MV-4-11 (cell line): ENCODE data around the gene GNG5.
"Not testable (repeated sequence)": the region's sequence is repeated elsewhere in the genome, so short reads cannot be mapped to it uniquely, and the experiment has no call there.

ENCODE experiments used
- DNase-seq: peaks from one replicate; lab custom pipeline; 2025; lab: John Stamatoyannopoulos, UW

Gene GNG5

DNA sequence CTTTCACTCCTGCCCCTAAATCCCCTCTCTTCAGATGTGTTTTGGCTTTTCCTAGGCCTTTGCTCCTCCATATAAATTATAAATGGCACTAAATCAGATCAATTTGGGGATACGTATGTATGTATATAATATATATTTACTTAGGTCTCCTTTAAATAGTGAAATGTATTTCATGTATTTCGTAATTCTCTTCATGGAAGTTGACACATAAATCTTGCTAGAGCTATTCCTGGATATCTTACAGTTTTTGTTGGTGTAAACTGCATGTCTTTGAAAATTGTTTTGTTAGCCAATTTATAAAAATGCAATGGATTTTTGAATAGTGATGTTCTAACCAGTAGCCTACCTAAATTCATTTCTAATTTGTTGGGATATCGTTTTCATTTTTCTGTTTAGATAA, 18.3 kb downstream of the GNG5 start:
- peak; percentile 50 for DNase-seq

DNA sequence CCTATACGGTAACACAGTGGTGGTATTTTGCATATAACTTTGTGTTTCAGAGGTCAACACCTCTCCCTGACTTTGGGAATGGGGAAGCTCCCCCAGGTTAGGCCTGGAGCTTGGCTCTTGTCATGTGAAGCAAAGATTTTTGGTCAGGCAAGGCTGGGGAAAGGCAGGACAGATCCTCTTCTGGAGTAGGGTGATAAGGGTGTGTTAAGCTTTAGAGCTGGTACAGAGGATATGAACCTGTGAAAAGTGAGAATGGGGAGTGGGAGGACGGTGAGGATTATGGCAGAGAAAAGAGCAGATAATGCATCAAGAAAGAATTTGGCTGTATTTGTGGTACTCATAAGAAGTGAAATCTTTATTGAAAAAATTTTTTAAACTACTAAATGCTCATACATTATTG, 25.1 kb downstream of the GNG5 start:
- DNase-seq: no peak

DNA sequence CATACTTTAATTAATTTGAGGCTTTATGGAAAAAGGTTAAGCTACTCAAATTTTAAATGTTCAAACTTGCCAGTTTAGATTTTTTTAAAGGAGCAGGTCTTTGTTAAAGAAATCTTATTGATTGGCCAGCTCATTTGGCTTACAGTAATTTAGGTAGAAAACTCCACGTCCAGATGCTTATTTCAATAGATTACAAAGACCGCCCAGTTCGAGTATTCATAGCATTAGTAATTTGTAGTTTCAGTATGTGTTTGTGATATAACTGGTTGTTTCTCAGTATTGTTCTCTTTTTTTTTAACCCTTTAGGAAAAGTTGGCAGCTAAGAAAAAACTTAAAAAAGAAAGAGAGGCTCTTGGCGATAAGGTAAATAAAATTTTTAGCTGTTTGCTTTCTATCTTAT, 25.7 kb downstream of the GNG5 start:
- DNase-seq: no peak

DNA sequence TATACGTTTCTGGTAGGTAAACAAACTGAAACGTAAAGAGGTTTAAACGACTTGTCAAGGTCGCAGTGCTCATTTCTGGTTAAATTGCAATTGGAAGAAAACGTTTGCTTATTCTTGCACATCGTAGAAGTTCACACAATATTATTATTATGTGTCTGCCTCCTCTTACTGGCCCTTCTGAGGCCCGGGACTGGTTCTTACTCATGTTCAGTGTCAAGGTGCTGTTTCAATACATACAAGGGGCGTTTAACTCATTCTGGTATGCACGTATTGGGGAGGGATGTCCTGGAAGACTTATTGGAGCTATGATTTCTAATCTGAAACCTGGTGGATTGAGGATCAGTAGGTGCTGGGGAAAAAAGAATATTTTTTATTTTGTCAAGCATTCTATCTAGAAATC, 26.4 kb downstream of the GNG5 start:
- DNase-seq: no peak

DNA sequence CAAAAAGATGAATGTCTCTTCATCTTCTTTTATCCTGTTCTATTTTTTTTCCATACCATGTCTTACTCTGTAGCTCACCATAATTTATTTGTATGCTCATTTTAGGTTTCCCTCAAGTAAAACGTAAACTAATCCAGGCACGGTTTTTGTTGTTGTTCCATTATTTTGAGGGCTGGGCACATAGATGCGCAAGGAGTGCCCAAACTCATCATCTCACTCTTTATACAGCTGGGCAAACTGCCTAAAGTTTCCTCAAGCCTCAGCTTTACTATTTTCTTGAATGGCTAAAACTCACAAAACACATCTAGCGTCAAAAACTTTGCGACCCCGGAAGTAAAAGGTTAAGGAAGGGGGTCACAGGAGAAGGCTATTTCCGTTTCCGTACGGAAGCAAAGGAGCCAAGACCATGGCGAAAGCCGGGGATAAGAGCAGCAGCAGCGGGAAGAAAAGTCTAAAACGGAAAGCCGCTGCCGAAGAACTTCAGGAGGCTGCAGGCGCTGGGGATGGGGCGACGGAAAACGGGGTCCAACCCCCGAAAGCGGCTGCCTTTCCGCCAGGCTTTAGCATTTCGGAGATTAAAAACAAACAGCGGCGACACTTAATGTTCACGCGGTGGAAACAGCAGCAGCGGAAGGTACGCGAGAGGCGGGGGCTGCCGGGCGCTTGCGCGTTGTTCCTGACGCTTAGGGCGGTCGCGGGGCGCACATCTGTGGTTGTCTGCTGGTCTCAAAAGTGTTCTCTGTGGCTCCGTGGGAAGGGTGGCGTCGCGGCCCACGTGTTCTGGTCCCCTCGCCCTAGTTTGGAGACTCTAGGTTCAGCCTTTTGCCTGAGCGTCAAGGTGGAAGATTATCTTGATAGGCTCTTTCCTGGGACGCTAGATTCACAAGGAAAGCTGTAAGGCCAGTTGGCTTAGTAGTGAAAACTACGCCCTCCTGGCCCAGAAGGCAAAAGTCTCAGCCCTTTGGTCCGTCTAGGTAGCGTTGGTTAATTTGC, 27.2 kb downstream of the GNG5 start, which contains the start of gene RPF1:
Gene RPF1, plus strand, starts transcription at position 391 of the 993 bp plus-strand sequence. Its CDS starts 16 bp downstream, at position 407.
- peak; percentile 81 for DNase-seq

DNA sequence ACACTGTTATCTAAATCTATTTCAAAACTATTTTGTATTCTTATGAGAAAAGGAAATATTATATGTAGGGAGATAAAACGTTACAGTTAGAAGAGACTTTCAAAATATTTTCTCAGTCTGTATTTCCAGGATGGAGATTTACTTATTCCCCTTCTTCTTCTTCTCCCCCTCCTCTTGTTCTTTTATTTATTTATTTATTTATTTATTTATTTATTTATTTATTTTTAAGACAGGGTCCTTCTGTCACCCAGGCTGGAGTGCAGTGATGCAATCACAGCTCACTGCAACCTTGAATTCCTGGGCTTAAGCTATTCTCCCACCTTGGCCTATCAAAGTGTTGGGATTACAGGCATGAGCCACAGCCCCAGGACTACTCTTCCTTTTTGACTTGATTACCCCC, 30.2 kb downstream of the GNG5 start:
- no peak for DNase-seq

DNA sequence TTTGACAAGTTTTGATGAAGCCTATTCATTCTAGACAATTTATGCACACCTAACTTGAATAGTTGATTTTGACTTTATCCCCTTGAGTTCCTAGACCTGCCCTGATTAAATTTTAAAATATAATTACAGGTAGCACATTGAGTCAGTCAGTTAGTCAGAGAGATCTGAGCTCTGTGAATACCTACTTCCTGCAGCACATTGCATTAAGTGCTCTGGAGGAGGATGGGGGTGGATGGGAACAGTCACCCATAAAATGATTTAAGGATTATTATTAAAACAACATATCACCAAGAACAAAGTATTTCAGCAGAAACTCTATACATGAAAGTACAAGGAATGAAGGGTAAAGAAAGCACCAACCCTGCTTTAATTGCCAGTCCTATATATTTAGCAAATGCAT, 39.1 kb downstream of the GNG5 start:
- no peak for DNase-seq

DNA sequence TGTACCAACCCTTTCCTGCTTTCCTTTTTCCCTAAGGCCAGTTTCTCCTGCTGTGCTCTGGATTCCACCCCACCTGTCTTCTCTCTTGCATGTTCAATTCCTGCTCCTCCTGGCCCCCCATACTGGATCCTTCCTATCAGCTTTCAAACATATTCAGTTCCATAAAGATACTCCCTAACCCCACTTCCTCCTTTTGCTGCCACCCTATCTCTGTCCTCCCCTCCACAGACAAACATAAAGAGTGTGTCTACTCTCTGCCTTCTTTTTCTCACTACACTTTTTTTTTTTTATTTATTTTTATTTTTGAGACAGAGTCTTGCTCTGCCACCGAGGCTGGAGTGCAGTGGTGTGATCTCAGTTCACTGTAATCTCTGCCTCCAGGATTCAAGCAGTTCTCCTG, 44.3 kb downstream of the GNG5 start:
- peak; percentile 35 for DNase-seq

DNA sequence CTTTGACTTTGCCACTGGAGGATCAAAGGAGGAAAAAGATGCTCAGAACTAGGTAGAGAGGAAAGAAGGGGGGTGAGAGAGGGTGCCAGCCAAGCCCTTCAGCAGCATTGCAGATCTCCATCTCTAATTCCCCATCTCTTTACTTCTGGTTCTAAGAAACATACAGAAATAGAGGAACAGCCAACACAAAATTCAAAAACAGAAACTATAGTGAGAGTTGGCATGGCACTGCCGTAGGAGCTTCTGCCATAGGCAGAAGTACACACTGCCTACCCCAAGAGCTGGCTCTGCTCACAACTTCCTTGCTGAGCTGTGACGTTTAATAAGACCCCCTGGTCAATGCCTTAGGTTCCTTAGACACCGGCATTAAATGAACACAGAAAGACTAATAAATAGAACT, 53.9 kb downstream of the GNG5 start:
- peak; percentile 49 for DNase-seq

DNA sequence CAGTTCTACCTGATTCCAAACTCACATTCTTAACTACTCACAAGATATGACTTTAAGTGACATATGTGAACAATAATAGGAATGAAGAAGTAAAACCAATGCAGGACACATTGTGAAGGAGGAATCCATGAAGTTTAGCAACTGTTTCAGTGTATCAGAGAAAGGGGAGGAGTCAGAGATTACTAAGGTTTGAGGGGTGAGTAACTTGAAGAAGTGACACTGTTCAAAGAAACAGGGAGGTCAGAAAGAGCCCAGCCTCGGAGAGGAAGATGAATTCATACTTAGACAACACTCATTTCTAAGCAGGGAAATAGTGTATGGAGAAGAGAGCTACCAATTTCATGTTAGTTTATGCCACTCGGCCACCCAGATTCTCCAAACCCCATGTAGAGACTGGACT, 55.5 kb downstream of the GNG5 start:
- peak; percentile 95 for DNase-seq

DNA sequence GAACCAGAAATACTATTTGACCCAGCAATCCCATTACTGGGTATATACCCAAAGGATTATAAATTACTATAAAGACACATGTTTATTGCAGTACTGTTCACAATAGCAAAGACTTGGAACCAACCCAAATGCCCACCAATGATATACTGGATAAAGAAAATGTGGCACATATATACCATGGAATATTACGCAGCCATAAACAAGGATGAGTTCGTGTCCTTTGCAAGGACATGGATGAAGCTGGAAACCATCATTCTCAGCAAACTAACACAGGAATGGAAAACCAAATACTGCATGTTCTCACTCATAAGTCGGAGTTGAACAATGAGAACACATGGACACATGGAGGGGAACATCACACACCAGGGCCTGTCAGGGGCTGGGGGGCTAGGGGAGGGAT, 57.7 kb downstream of the GNG5 start:
- DNase-seq: not testable (repeated sequence)
